Measurements from ENCODE around the gene SDR42E1.

The SDR42E1 gene

GRCh38 chr16:82042144-82042543 is 30.9 kb upstream of the SDR42E1 start:
- Histone ChIP-seq H3K4me3 (ENCODE audit: low read length, poor library complexity, severe bottlenecking) (no peak overlapping the region), H3K36me3 (ENCODE audit: insufficient read depth, low read length) (no peaks in the 10 kb centered on the region)

GRCh38 chr16:82041542-82041941 is 30.3 kb upstream of the SDR42E1 start:
- no peaks in the 10 kb centered on the region for H3K9me2 ChIP-seq (replicated peaks; ENCODE audit: low read depth, low read length)
- no peak overlapping the region for H3K9ac ChIP-seq (ENCODE audit: low read depth, low read length, poor library complexity, severe bottlenecking)
- H3K4me3 ChIP-seq (ENCODE audit: low read length, poor library complexity, severe bottlenecking): no peak overlapping the region
- no peak overlapping the region for H3K4me2 ChIP-seq (ENCODE audit: low read depth, low read length, poor library complexity, severe bottlenecking)
- no peaks in the 10 kb centered on the region for H3K79me2 ChIP-seq (ENCODE audit: insufficient read depth, low read length)
- H3K27me3 ChIP-seq (ENCODE audit: insufficient read depth, low read length, poor library complexity, severe bottlenecking): no peaks in the 10 kb centered on the region
- H3K4me1 ChIP-seq (ENCODE audit: insufficient read depth, low read length, poor library complexity, severe bottlenecking): no peaks in the 10 kb centered on the region
- TF ChIP-seq EZH2phosphoT487 (IDR thresholded peaks at IDR 0.05; ENCODE audit: borderline replicate concordance): no peak
- no peak for TF ChIP-seq CTCF (conservative IDR thresholded peaks at IDR 0.05; ENCODE audit: low read length)
- no peaks in the 10 kb centered on the region for H3F3A ChIP-seq (ENCODE audit: low read depth)
- H4K20me1 ChIP-seq (ENCODE audit: insufficient read depth, low read length, poor library complexity, severe bottlenecking): no peaks in the 10 kb centered on the region
- H3K36me3 ChIP-seq (ENCODE audit: insufficient read depth, low read length): no peaks in the 10 kb centered on the region
- H2AFZ ChIP-seq (ENCODE audit: low read length): no peak overlapping the region
- no peaks in the 10 kb centered on the region for H3K9me3 ChIP-seq (ENCODE audit: insufficient read depth, low read depth, low read length)

More at GRCh38 chr16:82042144-82042543, 30.9 kb upstream of the SDR42E1 start:
- Histone ChIP-seq H3K79me2 (ENCODE audit: insufficient read depth, low read length) (no peaks in the 10 kb centered on the region), H3K27me3 (ENCODE audit: insufficient read depth, low read length, poor library complexity, severe bottlenecking) (no peaks in the 10 kb centered on the region), H3K9ac (ENCODE audit: low read depth, low read length, poor library complexity, severe bottlenecking) (no peak overlapping the region), H2AFZ (ENCODE audit: low read length) (no peak overlapping the region), H3K9me3 (ENCODE audit: insufficient read depth, low read depth, low read length) (no peaks in the 10 kb centered on the region), H3F3A (ENCODE audit: low read depth) (no peaks in the 10 kb centered on the region), H3K4me1 (ENCODE audit: insufficient read depth, low read length, poor library complexity, severe bottlenecking) (no peaks in the 10 kb centered on the region), H3K9me2 (replicated peaks; ENCODE audit: low read depth, low read length) (no peaks in the 10 kb centered on the region), H4K20me1 (ENCODE audit: insufficient read depth, low read length, poor library complexity, severe bottlenecking) (no peaks in the 10 kb centered on the region), H3K4me2 (ENCODE audit: low read depth, low read length, poor library complexity, severe bottlenecking) (no peak overlapping the region)
- TF ChIP-seq EZH2phosphoT487 (IDR thresholded peaks at IDR 0.05; ENCODE audit: borderline replicate concordance) (no peak), CTCF (conservative IDR thresholded peaks at IDR 0.05; ENCODE audit: low read length) (no peak)

GRCh38 chr16:82040296-82040695 is 29.0 kb upstream of the SDR42E1 start:
- H3K9me2 ChIP-seq (replicated peaks; ENCODE audit: low read depth, low read length): no peaks in the 10 kb centered on the region
- TF ChIP-seq EZH2phosphoT487 (IDR thresholded peaks at IDR 0.05; ENCODE audit: borderline replicate concordance) (no peak), CTCF (conservative IDR thresholded peaks at IDR 0.05; ENCODE audit: low read length) (no peak)
- H3K36me3 ChIP-seq (ENCODE audit: insufficient read depth, low read length): no peaks in the 10 kb centered on the region
- no peaks in the 10 kb centered on the region for H3F3A ChIP-seq (ENCODE audit: low read depth)
- H3K9me3 ChIP-seq (ENCODE audit: insufficient read depth, low read depth, low read length): no peaks in the 10 kb centered on the region
- no peak overlapping the region for H2AFZ ChIP-seq (ENCODE audit: low read length)
- no peak overlapping the region for H3K9ac ChIP-seq (ENCODE audit: low read depth, low read length, poor library complexity, severe bottlenecking)
- H3K4me1 ChIP-seq (ENCODE audit: insufficient read depth, low read length, poor library complexity, severe bottlenecking): no peaks in the 10 kb centered on the region
- no peaks in the 10 kb centered on the region for H3K27me3 ChIP-seq (ENCODE audit: insufficient read depth, low read length, poor library complexity, severe bottlenecking)
- no peaks in the 10 kb centered on the region for H3K79me2 ChIP-seq (ENCODE audit: insufficient read depth, low read length)
- H3K4me3 ChIP-seq (ENCODE audit: low read length, poor library complexity, severe bottlenecking): no peak overlapping the region
- no peak overlapping the region for H3K4me2 ChIP-seq (ENCODE audit: low read depth, low read length, poor library complexity, severe bottlenecking)
- H4K20me1 ChIP-seq (ENCODE audit: insufficient read depth, low read length, poor library complexity, severe bottlenecking): no peaks in the 10 kb centered on the region
